Activated CD8-positive, alpha-beta memory T cell treated with anti-CD3 and anti-CD28 coated beads for 24 hours (primary cell): ENCODE results near the gene AGBL4.
"Not testable (repeated sequence)": the region's sequence is repeated elsewhere in the genome, so short reads cannot be mapped to it uniquely, and the experiment has no call there.

Source experiments
- DNase-seq: peaks from one replicate; pipeline ENCODE4 v3.0.0-alpha.2; 2020

The AGBL4 gene

DNA sequence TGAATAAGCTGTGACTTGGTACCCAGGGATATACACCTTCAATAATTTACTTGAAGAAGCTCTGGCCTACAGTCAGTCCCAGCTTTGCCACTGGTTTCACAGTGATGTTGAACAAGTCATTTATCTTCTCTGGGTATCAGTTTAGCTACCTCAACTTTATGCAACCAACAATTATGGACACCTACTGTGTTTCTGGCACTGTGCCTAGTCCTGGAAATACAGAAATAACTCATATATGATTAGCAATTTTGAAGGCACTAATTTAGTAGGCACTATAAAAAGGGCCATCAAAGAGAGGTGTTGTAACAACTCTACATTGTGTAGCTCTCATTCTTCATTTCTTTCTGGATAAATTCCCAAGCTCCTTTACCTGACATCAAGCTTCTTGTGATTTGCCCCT, 1463.2 kb downstream of the AGBL4 start:
- no peak for DNase-seq

DNA sequence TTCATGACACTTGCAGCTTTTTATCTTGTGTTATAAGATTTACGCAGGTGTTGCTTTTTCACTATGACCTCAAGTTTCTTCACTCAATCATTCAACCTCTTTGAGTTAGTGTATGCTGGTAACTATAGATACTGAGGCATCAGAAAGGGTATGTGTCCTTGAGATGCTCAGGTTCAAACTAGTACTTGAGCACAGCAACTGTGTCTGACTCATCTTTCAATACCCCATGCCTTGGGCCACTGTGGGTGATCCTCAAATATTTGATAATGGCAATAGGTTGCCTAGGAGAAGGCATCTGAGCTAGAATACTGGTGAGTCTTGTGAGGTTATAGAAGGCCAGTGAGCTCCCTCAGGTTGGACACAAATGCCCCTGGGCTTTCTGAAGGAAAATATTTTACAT, 1463.6 kb downstream of the AGBL4 start:
- no peak for DNase-seq

DNA sequence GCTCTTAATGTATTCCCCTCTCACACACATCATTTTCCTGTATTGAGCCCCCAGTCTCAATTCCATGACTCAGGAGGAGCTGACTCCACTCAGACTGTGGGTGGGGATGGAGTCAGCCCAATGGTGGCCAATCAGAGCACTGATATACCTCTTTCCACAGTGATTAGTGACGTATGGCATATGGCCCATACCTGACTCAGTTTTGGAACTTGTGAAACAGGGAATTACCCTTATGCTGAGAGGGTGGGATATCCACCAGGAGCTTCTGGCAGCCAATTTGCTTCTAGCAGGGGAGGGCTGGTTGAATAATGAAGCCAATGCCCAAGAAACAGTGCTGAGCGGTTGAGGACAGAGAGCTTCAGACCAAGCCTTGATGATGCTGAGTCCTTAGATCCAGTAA, 1465.4 kb downstream of the AGBL4 start:
- DNase-seq: no peak

DNA sequence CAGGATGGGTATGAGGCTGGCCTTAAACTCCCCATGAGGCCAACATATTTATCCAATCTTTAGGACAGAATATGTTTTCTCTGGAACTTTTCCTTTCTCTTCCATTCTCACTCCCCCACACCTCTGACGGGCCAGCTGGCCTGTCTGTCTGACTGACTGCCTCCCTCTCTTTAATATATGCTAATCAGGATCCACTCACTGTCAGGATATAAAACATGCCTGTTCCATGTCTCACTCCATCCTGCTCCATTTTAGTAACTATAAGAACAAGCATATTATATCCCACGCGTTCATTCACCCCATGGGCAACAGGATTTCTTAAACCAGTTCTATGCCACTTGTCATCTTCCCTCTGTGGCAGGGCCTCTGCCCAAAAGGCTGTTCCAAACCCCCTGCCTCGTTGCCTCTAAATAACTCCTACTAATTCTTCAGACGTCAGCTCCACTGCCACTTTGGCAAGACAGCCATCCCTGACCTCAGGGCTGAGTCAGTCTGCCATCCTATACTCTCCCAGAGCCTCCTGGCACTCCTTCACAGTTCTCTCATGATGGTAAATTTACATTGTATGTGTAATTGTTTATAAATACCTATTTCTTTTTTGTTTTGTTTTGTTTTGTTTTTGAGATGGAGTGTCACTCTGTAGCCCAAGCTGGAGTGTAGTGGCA, 1467.4 kb downstream of the AGBL4 start:
- DNase-seq: no peak

DNA sequence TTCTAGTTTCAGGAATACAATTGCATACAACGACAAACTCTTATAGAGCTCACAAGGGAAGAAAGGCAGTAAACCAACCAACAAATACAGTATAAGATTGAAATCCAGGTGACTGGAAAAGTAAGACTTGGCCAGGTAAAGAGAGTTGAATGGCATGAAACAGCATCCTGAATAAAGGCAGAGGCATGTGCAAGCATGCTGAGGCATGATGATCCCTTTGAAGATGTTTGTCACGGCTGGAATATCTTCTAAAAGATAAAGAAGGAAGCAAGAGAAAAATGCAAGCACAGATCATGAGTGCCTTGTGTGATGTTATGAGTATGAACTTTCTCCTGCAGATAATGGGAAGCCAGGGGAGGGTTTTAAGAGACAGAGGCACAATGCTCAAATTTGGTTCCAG, 1468.5 kb downstream of the AGBL4 start:
- DNase-seq: no peak

DNA sequence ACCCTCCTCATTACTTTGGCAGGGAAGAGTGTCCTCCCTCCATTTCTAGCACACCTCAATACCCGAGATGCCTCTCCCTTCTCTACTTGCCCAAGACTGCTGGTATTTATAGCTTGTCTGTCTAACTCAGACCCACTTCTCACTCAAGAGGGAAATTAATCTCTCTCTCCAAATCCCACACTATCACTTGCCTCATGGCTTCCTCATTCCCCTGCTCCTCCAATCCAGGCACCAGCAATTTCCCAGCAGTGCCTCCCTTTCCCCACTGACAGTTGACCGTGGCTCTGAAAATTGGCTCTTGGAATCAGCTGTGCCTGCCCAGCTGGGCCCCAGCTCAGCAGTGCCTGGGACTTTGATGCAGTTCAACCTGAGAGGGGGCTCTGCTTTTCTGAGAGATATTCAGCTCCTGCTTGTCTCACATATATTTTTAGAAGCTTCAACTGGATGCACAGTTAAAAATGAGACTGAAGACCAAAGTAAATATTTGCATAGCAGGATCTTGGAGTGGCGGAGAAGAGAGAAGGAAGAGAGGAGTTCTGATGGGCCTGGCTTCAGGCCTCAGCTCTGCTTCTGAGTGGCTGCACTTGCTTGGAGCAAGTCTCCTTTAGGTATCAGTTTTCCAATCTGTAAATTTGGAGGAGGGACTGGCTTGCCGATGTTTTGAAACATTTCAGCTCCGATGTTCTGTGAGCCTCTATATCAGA, 1470.7 kb downstream of the AGBL4 start:
- DNase-seq: no peak

DNA sequence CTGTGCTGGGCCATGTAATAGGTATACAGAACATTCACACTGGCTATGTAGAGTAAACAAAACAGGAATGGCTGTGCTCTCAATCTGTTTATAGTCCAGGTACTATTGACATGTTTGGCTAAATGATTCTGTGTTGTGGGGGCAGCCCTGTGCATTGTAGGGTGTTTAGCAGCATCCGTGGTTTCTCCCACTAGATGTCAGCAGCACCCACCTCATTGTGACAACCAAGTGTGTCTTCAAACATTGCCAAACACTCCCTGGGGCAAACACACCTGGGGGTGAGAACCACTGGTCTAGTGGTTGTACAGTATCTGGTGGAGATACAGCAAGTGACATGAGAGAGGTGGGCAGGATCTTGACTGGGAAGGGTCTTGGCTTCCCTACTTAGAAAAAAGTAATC, 1471.3 kb downstream of the AGBL4 start:
- DNase-seq: no peak

DNA sequence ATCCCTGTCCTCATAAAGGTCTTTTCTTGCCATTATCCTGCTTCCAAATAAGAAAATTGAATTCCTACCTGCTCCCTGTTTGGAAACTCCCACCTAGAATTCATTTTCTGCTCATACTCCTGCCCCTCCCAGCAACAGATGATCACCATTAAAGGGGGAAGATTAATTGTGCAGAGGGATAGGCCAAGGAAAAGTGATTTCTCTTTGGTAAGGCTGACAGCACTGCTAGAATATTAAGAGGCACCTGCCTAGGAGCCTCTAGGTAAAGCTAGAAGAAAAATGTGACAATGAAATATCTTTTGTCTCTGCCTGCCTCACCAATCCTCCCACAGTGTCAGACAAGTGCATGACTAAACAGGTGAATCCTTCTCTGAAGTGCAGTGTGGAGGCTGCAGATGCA, 1474.8 kb downstream of the AGBL4 start:
- no peak for DNase-seq

DNA sequence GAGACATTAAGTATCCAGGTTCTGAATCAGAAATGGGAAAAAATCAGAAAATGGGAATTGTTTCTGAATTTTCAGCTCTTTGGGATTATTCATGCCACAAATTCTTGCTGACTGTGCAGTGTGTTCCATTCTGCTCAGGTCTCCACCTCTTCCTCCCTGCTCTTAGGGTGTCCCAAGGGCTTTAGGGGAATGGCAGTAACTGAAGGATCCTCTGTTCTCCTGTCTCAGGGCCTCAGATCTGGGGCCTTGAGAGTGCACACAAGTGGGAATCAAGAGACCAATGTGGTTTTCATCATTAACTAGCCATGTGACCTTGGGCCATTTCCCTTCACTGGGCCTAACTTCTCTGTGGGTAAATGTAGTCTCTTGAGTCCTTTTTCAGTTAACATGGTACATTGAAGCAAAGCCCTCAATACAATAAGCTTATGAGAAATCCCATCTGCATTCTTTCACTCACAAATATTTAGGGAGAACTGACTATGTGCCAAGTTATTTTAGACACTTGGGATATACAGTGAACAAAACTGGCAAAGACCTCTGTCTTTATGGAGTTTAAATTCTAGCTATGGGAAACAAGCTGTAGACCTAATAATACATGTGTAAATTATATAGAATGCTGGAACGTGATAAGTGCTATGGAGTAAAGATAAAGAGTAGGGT, 1476.1 kb downstream of the AGBL4 start:
- DNase-seq: no peak

DNA sequence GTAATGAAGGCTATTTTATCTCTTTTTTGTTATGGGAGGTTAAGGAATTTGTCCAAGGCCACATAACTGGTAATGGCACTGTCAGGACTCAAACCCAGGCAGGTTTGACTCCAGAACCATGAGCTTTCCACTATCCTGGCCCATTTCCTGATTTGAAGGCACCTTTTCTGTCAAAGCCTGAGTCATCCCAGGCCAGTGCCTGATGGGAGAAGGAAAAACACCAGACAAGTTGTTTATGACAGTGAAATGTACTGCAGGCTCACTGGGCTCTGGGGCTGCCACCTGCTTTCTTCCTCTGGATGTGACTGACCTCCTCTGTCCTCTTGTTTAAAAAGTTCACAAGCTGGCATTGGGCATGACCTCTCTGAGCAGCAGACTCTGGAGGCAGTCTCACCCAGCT, 1479.9 kb downstream of the AGBL4 start:
- DNase-seq: no peak

DNA sequence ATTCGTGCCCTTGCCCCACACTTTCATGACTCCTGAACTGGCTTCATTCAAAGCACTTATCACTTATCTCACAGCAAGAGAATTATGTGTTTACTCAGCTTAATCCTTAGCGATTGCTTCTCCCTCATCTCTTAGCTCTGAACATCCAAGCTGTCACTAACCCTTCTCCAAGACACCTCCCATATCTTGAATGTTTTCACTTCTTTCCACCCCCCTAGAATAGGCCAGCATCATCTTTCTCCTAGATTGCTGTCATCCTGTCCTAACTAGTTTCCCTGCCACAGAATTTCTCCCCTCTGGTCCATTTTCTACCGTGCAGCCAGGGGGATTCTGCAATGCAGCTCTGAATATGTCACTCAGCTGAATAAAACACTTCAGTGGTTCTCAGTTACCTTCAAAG, 1483.2 kb downstream of the AGBL4 start:
- DNase-seq: no peak

DNA sequence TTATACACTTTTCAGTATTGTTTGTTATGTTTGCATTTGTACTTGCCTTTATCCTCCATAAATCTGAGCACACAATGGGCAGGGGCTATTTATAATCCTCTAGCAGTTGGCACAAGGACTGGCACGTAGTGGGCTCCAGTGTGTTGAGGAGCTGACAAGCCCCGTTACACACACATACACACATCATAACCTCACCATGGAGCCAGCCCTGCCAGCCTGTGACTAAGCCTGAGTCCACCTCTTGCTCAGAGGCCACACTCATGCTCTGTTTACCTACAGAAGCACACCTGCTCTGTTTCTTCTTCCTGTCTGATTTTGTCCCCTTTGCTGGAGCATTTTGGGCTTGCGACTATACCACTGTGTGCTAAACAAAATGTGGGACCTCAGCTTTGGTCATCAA, 1487.3 kb downstream of the AGBL4 start:
- no peak for DNase-seq

DNA sequence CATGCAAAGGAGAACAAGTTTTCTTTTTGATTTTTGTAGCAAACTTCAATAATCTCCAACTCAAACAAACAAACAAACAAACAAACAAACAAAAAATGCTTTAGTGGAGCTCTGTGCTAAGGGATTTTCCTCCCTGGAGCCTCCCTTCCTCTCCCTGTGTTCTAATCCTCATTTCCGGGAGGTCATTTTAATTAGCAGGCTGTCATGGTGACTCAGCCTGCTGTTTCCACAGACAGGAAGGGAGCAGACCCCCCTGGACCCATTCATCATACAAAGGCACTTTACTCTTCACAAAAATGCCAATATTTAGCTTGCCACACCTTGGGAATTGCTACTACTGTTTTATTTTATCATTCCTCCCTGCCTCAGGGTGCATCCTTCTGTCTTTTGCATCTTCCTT, 1490.8 kb downstream of the AGBL4 start:
- DNase-seq: no peak

DNA sequence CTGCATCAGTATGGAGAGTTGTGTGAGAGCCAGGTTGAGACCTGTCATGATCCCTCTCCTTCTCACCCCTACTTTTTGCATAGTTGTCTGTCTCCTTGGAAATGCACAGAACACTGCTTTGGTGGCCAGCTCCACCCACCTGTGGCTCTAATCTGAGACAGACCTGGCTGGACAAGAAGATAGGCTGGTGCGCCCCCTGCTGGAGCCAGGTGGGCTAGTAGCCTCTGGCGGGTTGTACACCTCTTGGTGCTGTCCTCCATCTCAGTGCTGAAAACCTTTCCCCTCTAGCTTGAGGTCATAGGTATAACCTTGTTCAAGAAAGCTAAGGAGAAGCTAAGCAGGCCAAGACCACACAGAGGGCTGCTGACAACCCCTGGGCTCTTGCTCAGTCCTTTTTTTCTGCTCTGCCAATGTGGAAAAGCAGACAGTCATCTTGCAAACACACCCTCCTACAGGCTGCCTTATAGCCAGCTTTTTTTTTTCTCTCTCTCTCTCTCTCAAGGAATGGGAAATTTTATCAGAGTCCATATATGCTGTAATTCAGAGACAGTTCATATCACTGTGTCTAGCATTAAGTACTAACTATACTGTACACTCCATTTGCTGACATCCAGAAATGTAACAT, 1492.9 kb downstream of the AGBL4 start:
- DNase-seq: no peak

DNA sequence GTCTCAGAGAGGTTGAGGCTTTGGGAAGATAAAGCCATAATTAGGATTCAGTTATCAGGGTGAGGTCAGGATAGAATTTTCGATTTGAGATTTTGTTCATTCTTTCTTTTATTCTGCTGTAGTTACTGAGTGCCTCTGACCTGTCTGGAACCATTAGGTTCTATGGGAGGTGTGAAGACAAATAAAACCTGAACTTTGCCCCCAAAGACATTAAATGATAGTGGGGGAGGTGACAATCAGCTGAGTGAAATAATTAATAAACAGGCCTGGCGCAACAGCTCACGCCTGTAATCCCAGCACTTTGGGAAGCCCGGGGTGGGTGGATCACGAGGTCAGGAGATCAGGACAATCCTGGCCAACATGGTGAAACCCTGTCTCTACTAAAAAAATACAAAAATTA, 1496.7 kb downstream of the AGBL4 start:
- DNase-seq: no peak

DNA sequence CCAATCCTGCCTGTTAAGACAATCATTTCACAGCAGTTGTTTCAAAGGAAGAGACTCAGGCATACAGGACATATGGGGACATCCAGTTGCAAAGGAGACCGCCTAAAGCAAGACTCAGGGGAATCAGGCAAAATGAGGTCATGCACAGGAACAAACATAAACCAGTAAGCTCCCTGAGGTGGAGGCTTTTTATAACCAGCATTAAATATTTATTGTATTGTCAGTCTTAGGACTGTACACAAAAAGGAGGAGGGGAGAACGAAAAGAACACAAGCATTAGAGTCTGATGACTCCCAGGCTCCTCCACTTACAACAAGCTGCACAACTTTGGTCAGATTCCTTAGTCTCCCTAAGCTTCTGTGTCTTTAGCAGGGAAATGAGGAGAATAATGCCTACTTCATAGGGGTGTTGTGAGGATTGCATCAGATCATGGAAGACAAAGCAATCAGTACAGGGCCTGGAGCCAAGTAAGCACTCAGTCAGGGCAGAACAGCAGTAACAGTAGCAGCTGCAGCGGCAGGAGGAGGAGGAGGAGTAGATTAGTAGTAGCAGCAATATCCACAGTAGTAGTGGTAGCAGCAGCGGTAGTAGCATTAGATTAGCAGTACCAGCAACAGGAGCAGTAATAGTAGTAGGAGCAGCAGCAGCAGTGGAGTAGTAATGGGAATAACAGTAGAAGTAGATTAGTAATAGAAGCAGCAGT, 1497.6 kb downstream of the AGBL4 start:
- DNase-seq: no peak

DNA sequence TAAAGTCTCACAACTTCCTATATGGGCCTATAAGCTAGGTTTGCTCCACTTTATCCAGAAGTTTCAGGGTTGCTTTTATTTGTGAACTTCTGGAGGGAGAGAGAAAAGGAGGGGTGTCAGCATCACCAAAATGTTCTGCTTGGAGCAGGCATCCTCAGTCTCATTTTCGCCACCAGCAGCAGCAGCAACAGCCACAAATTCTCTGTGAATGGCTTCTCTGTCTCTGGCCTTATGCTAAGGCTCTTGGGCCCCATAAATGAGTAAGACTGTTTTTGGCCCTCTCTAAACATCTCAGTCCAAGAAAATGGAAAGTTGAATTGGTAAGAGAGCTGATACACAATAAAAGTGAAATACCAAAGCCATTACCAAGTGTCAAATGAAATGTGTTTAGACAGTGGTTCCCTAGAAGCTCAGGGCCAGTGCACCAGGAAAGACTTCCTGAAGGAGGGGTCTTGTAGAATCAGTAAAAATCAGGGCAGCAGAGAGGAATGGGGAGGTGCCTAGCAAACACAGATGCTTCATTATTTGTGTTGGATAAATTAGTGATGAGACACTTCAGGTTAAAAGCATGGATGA, 1498.8 kb downstream of the AGBL4 start:
- no peak for DNase-seq

DNA sequence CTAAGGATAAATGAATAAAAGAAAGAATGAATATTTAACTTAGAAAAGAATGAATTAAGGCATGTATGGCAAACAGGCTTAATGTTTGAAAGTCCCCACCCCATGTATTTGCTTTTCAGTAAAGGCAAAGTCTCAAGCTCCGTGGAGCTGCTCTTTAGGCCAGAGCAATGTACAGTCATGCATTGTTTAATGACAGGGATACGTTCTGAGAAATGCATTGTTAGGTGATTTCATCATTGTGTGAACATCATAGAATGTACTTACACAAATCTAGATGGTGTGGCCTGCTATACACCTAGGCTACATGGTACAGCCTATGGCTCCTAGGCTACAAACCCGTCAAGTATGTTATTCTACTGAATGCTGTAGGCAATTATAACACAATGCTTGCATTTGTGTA, 1500.2 kb downstream of the AGBL4 start:
- DNase-seq: no peak

DNA sequence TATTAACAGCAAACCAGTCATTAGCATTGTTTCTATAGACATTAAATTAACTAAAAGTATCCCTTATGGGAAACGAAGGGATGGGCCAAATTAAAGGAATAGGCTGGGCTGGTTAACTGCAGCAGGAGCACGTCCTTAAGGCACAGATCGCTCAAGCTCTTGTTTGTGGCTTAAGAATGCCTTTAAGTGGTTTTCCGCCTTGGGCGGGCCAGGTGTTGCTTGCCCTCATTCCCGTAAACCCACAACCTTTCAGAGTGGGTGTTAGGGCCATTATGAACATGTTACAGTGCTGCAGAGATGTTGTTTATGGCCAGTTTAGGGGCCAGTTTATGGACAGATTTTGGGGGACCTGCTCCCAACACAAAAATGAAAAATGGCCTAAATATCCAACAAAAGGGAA, 1503.9 kb downstream of the AGBL4 start:
- not testable (repeated sequence) for DNase-seq

DNA sequence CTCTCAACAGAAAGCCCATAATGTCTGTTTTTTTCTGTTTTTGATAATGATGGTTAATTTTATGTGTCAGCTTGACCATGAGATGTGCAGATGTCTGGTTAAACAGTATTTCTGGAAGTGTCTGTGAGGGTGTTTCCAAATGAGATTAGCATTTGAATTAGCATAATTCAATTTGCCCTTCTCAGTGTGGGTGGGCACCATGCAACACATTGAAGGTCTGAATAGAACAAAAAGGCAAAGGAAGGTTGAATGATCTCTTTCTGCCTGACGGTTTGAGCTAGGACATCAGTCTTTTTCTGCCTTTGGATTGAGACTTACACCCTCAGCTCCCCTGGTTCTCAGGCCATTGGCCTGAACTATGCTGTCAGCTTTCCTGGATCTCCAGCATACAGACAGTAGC, 1516.9 kb downstream of the AGBL4 start:
- no peak for DNase-seq

DNA sequence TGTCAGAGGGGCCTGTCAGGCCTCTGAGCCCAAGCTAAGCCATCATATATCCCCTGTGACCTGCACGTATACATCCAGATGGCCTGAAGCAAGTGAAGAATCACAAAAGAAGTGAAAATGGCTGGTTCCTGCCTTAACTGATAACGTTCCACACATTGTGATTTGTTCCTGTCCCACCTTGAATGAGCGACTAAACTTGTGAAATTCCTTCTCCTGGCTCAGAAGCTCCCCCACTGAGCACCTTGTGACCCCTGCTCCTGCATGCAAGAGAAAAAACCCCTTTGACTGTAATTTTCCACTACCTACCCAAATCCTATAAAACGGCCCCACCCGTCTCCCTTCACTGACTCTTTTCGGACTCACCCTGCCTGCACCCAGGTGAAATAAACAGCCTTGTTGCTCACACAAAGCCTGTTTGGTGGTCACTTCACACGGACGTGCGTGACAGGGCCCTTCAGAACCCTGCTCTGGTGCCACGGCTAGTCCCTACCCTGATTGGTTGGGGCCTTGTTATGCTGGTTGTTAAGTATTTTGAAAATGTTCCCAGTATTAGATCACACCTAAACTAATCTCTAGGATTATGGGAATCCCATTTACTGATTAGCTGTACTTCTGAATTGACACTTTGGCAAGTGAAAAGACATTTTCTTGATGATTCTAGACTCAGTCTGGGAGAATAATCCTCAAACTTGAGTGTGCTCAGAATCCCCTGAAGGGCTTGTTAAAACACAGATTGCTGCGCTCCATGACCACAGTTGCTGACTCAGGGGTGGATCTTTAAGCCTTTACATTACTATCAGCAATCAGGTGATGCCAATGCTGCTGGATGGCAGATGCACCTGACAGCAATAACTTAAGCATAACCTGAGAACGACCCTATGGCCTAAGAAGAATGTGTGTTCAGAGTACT, 1523.0 kb downstream of the AGBL4 start:
- DNase-seq: no peak

DNA sequence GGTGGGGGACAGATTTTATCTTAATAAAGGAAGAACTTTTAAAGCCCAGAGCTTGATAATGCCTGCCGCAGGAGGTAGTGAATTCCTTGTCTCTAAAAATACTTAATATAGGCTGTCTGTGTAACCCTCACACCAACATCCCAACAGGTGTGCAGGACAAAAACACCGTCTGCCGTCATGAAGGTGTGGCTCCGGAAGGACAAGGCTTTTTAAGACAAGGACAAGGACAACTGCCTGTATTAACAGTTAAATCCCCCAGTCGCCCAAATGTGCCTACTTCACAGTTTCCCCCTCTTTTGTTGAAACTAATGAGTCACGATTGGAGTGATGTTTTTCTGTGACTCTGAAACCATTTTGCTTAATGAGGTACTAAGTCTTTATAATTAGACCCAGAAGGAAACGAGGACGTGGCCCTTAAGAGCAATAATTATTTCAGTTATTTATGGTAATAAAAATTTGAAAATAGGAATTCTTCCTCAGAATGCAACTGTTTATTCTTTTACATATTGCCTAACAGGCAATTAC, 1524.5 kb downstream of the AGBL4 start:
- no peak for DNase-seq
